ENCODE results near the gene SPARC.
"Not testable (repeated sequence)": the region's sequence is repeated elsewhere in the genome, so short reads cannot be mapped to it uniquely, and the experiment has no call there.

SPARC gene

GRCh38 chr5:151700296-151700695 is 13.6 kb upstream of the SPARC start:
- no peak for DNase-seq

GRCh38 chr5:151699071-151699901 is 12.6 kb upstream of the SPARC start:
- no peak for DNase-seq

- not testable (repeated sequence) for DNase-seq
These were observed 11.4 kb upstream of the SPARC start for GRCh38 chr5:151698081-151698480.

- DNase-seq, result no peak
These were observed 10.7 kb upstream of the SPARC start for GRCh38 chr5:151697452-151697851.

- DNase-seq, result no peak
These were observed 9.9 kb upstream of the SPARC start for GRCh38 chr5:151696470-151697061.

- no peak for DNase-seq
These were observed 8.7 kb upstream of the SPARC start for GRCh38 chr5:151695464-151695863.

GRCh38 chr5:151694035-151694485 is 7.3 kb upstream of the SPARC start:
- DNase-seq, result no peak

GRCh38 chr5:151692312-151692711 is 5.6 kb upstream of the SPARC start:
- no peak for DNase-seq

- no peak for DNase-seq
These were observed 5.0 kb upstream of the SPARC start for GRCh38 chr5:151691706-151692105.

- DNase-seq, result not testable (repeated sequence)
These were observed 2.9 kb upstream of the SPARC start for GRCh38 chr5:151689591-151689990.

GRCh38 chr5:151688436-151688835 is 1.7 kb upstream of the SPARC start:
- no peak for DNase-seq

- no peak for DNase-seq
These were observed 704 bp downstream of the SPARC start for GRCh38 chr5:151685749-151686673.

GRCh38 chr5:151684690-151685361 is 1.9 kb downstream of the SPARC start:
- no peak for DNase-seq

GRCh38 chr5:151683986-151684588 is 2.6 kb downstream of the SPARC start:
- DNase-seq, result no peak

GRCh38 chr5:151683444-151683843 is 3.3 kb downstream of the SPARC start:
- DNase-seq, result no peak

GRCh38 chr5:151682751-151683331 is 3.9 kb downstream of the SPARC start:
- DNase-seq, result no peak

GRCh38 chr5:151682240-151682639 is 4.5 kb downstream of the SPARC start:
- DNase-seq, result no peak

- DNase-seq, result no peak
These were observed 5.7 kb downstream of the SPARC start for GRCh38 chr5:151680944-151681427.

GRCh38 chr5:151680156-151680505 is 6.6 kb downstream of the SPARC start:
- DNase-seq, result not testable (repeated sequence)

- DNase-seq, result no peak
These were observed 7.1 kb downstream of the SPARC start for GRCh38 chr5:151679421-151680155.

- no peak for DNase-seq
These were observed 8.0 kb downstream of the SPARC start for GRCh38 chr5:151678713-151679112.

All from stimulated activated CD8-positive, alpha-beta memory T cell treated with anti-CD3 and anti-CD28 coated beads, Interleukin-4, amount 100 ng/mL, for 48 hours (primary cell).